ENCODE measurements around the gene PCSK7.

Gene PCSK7

DNA sequence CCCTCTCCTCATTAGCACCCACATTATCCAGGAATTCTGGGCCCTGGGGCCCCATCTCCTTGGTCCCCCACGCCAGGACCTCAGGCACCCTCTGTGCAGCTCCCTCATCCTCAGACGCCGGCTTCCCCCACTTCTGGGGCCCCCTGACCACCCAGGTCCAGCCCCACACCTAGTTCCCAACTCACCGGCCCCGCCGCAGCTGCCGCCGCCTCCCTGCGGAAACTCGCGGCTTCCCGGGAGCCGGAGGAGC, at the start of gene PCSK7 (continued):
- TF ChIP-seq GLIS1 (tag by site-specific recombination; IDR thresholded peaks at IDR 0.05) = peak; percentile 30; the same call in 1 of the 2 replicates
- no peak for TF ChIP-seq ZBTB21 (tag by site-specific recombination; IDR thresholded peaks at IDR 0.05)
- no peak for TF ChIP-seq SP3 (tag by site-specific recombination; IDR thresholded peaks at IDR 0.05)
- peak; percentile 62; the same call in 1 of the 2 replicates for TF ChIP-seq ZNF76 (tag by site-specific recombination; IDR thresholded peaks at IDR 0.05; ENCODE audit: borderline replicate concordance, low read depth)
- peak; percentile 100 for TF ChIP-seq ZBTB20 (tag by site-specific recombination; IDR thresholded peaks at IDR 0.05)
- TF ChIP-seq GLIS2 (tag by site-specific recombination; IDR thresholded peaks at IDR 0.05) = peak; percentile 60
- no peak for TF ChIP-seq ZFP69B (tag by site-specific recombination; IDR thresholded peaks at IDR 0.05)
- no peak for TF ChIP-seq ZNF521 (tag by site-specific recombination; IDR thresholded peaks at IDR 0.05)
- no peak for TF ChIP-seq ZNF610 (tag by site-specific recombination; IDR thresholded peaks at IDR 0.05; ENCODE audit: borderline replicate concordance)
- TF ChIP-seq ZNF133 (tag by site-specific recombination; IDR thresholded peaks at IDR 0.05) = no peak
- TF ChIP-seq GLI2 (tag by site-specific recombination; IDR thresholded peaks at IDR 0.05; ENCODE audit: borderline replicate concordance, low read depth) = no peak
- TF ChIP-seq ZNF398 (tag by site-specific recombination; IDR thresholded peaks at IDR 0.05) = no peak
- TF ChIP-seq ZNF266 (tag by site-specific recombination; IDR thresholded peaks at IDR 0.05; ENCODE audit: low read depth) = no peak

- CTCF ChIA-PET = interaction anchor here (0.7 kb wide), 1 partner anchor 614 kb away, joined by 3 read pairs; no protein-coding TSS in a partner anchor
- Histone ChIP-seq H3K4me1 (ENCODE audit: control insufficient read depth, insufficient read depth, low read length) (no peaks in the 10 kb centered on the region), H3K9me3 (ENCODE audit: control insufficient read depth, insufficient read depth, low read depth, low read length) (no peaks in the 10 kb centered on the region), H3K27ac (ENCODE audit: extremely low read depth, low read depth, low read length) (no peak overlapping the region), H3K4me3 (ENCODE audit: low read depth, low read length) (no peak overlapping the region), H3K36me3 (ENCODE audit: control insufficient read depth in 2 of 2, insufficient read depth in 1 of 2, low read length in 2 of 2) (peaks cover 3 to 63% of the 10 kb centered on the region in 2 experiments)
- no peak for TF ChIP-seq ZFP69B (tag by site-specific recombination; IDR thresholded peaks at IDR 0.05)
- TF ChIP-seq ZNF660 (tag by site-specific recombination; IDR thresholded peaks at IDR 0.05) = no peak
- peak; percentile 26; the same call in 1 of the 2 replicates for TF ChIP-seq HIC1 (tag by site-specific recombination; IDR thresholded peaks at IDR 0.05)
- no peak for TF ChIP-seq FEZF1 (tag by site-specific recombination; IDR thresholded peaks at IDR 0.05)
- no peak for TF ChIP-seq ZNF701 (tag by site-specific recombination; IDR thresholded peaks at IDR 0.05)
- POLR2A ChIA-PET = interaction anchor here (1.0 kb wide), 1 partner anchor 10 kb away, joined by 3 read pairs; no protein-coding TSS in a partner anchor
These were observed 49.3 kb upstream of the PCSK7 start for GRCh38 chr11:117281159-117281558.

DNA sequence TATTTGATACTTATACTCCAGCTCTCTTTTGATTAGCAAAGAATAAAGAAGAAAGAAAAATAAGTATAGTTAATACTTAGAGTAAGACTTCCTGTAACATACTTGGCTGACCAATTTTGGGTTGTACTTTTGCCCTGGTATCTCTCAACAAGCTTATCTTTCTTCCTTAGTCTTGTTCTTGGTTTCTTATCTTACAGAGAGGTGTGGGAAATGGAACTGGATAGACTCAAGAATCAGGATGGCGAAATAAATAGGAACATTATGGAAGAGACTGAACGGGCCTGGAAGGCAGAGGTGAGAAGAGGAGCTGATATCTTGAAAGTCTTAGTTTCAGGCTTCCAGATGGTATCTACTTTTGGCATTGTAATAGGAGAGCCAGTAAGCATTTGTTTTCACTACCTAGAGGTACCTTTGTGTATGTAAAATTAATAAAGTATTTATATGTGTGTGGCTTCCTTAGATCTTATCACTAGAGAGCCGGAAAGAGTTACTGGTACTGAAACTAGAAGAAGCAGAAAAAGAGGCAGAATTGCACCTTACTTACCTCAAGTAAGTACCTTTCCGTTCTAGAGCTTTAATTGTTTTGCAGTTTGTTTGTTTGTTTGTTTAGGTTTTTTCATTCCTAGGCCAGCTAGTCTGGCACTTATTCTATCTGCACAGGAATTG, 48.0 kb upstream of the PCSK7 start:
- Histone ChIP-seq H3K4me1 (ENCODE audit: control insufficient read depth, insufficient read depth, low read length) (no peaks in the 10 kb centered on the region), H3K4me3 (ENCODE audit: low read depth, low read length) (no peak overlapping the region), H3K27ac (ENCODE audit: extremely low read depth, low read depth, low read length) (no peak overlapping the region), H3K36me3 (ENCODE audit: control insufficient read depth in 2 of 2, insufficient read depth in 1 of 2, low read length in 2 of 2) (peaks cover 3 to 50% of the 10 kb centered on the region in 2 experiments), H3K9me3 (ENCODE audit: control insufficient read depth, insufficient read depth, low read depth, low read length) (no peaks in the 10 kb centered on the region)
- ChIA-PET POLR2A (no interaction called here), CTCF (interaction anchor here (0.6 to 0.9 kb wide), 3 partner anchors 19 to 146 kb away, joined by 3 read pairs; no protein-coding TSS in a partner anchor)
- TF ChIP-seq REST (tag by site-specific recombination; IDR thresholded peaks at IDR 0.05) = no peak

All from HEK293 (cell line).